H1 (cell line): ENCODE results near the gene NAA38. TPM values are rescaled to one million over a fixed set of nuclear protein-coding genes. Genes with fewer than 3 reads are reported as not detected.

ENCODE experiments used
- CTCF ChIA-PET: fragments of 300-600 bp; sonication (Branson Sonifier 250); formaldehyde crosslinking; loops from one replicate; lab custom pipeline; 2021; ENCODE audit not compliant: partially characterized antibody; lab: Charles Lee
- POLR2A ChIA-PET: fragments of 300-600 bp; sonication (Branson Sonifier 250); formaldehyde crosslinking; loops from one replicate; lab custom pipeline; 2021; ENCODE audit warnings: inconsistent platforms; ENCODE audit not compliant: partially characterized antibody; lab: Charles Lee
- DNase-seq, 2 experiments: peaks; one replicate each; pipeline versions ENCODE4 v3.0.0 to v3.0.0-alpha.2; 2010 to 2022; ENCODE audit warnings: low spot score in 2 of 2, low read depth in 1 of 2, mixed read lengths in 1 of 2
- FAIRE-seq: peaks from 2 replicates; lab custom pipeline; 2011; peaks lifted over from hg19 to GRCh38; lab: Jason Lieb, UNC
- H2AFZ ChIP-seq: 2 replicates; pipeline ENCODE4 v1.8.1; 2012; ENCODE audit warnings: low read length, inconsistent platforms
- H2AK5ac ChIP-seq: 2 replicates; pipeline ENCODE4 v1.6.1; 2013; ENCODE audit warnings: low read depth, low read length
- H2BK120ac ChIP-seq: replicated peaks from 2 replicates; pipeline ENCODE3; 2013; ENCODE audit warnings: low read depth, low read length, inconsistent platforms
- H2BK12ac ChIP-seq: 2 replicates; pipeline ENCODE4 v1.6.1; 2013; ENCODE audit warnings: low read depth, low read length
- H2BK15ac ChIP-seq: 2 replicates; pipeline ENCODE4 v1.6.1; 2013; ENCODE audit warnings: low read length
- H2BK20ac ChIP-seq: 2 replicates; pipeline ENCODE4 v1.6.1; 2013; ENCODE audit warnings: low read length
- H2BK5ac ChIP-seq: 2 replicates; pipeline ENCODE4 v1.6.1; 2013; ENCODE audit warnings: low read depth, low read length
- H3K14ac ChIP-seq: 2 replicates; pipeline ENCODE4 v1.6.1; 2013; ENCODE audit warnings: inconsistent platforms; ENCODE audit not compliant: insufficient read length
- H3K18ac ChIP-seq: 2 replicates; pipeline ENCODE4 v1.6.1; 2013; ENCODE audit warnings: low read length; ENCODE audit errors: extremely low read depth
- H3K23ac ChIP-seq: 2 replicates; pipeline ENCODE4 v1.6.1; 2013; ENCODE audit warnings: inconsistent platforms; ENCODE audit not compliant: insufficient read length
- H3K23me2 ChIP-seq: 2 replicates; pipeline ENCODE4 v1.6.1; 2013; ENCODE audit warnings: low read depth, low read length
- H3K27ac ChIP-seq: 2 replicates; pipeline ENCODE4 v1.6.1; 2011; ENCODE audit warnings: low read depth, low read length, inconsistent platforms
- H3K27me3 ChIP-seq, 4 experiments: replicated peaks in 1 of 4; 1 replicate in 1 of 4; 2 replicates in 3 of 4; pipeline versions ENCODE4 v1.6.1 to v1.8.1; 2011 to 2013; ENCODE audit warnings: low read length in 3 of 4, mild to moderate bottlenecking in 3 of 4, inconsistent platforms in 2 of 4, mixed read lengths in 2 of 4, moderate library complexity in 1 of 4; ENCODE audit not compliant: control insufficient read depth in 3 of 4, insufficient read depth in 3 of 4; ENCODE audit errors: extremely low read depth in 1 of 4
- H3K36me3 ChIP-seq, 4 experiments: 2 replicates each; pipeline versions ENCODE4 v1.6.1 to v1.8.1; 2011 to 2013; ENCODE audit warnings: mild to moderate bottlenecking in 4 of 4, low read length in 3 of 4, moderate library complexity in 2 of 4, control low read depth in 1 of 4, inconsistent platforms in 1 of 4; ENCODE audit not compliant: insufficient read depth in 4 of 4, control insufficient read depth in 2 of 4
- H3K4ac ChIP-seq: replicated peaks from 2 replicates; pipeline ENCODE3; 2013; ENCODE audit warnings: low read length, low read depth, mixed read lengths, inconsistent platforms; ENCODE audit not compliant: insufficient read length
- H3K4me1 ChIP-seq, 4 experiments: replicated peaks in 1 of 4; 1 replicate in 1 of 4; 2 replicates in 3 of 4; pipeline versions ENCODE4 v1.6.1 to v1.8.1; 2011 to 2013; ENCODE audit warnings: low read length in 3 of 4, inconsistent platforms in 2 of 4, mixed read lengths in 1 of 4; ENCODE audit not compliant: insufficient read depth in 4 of 4, control insufficient read depth in 3 of 4
- H3K4me2 ChIP-seq, 2 experiments: 2 replicates each; pipeline versions ENCODE4 v1.6.1 to v1.8.1; 2011 to 2013; ENCODE audit warnings: low read depth in 2 of 2, low read length in 2 of 2, control low read depth in 1 of 2, inconsistent platforms in 1 of 2, mild to moderate bottlenecking in 1 of 2; ENCODE audit not compliant: insufficient read depth in 1 of 2
- H3K4me3 ChIP-seq, 4 experiments: fragments of 200-600, 300-600 bp in 1 of 4; sonication (generic), shearing (Covaris generic), sonication (Bioruptor Twin) in 1 of 4; 2 replicates each; pipeline versions ENCODE4 v1.5.1 to v1.8.1; 2011 to 2016; ENCODE audit warnings: low read length in 4 of 4, low read depth in 3 of 4, control low read depth in 2 of 4, inconsistent platforms in 2 of 4, mild to moderate bottlenecking in 2 of 4, mixed read lengths in 1 of 4, moderate library complexity in 1 of 4; ENCODE audit not compliant: insufficient read depth in 2 of 4; ENCODE audit errors: extremely low read depth in 1 of 4
- H3K56ac ChIP-seq: replicated peaks from 2 replicates; pipeline ENCODE3; 2013; ENCODE audit warnings: low read depth, mild to moderate bottlenecking, mixed read lengths, low read length, inconsistent platforms; ENCODE audit not compliant: insufficient read length
- H3K79me1 ChIP-seq: 2 replicates; pipeline ENCODE4 v1.6.1; 2013; ENCODE audit warnings: low read depth, low read length, control low read depth
- H3K79me2 ChIP-seq, 2 experiments: 2 replicates each; pipeline versions ENCODE4 v1.6.1 to v1.8.1; 2012 to 2013; ENCODE audit warnings: low read length in 2 of 2, mild to moderate bottlenecking in 2 of 2, inconsistent platforms in 1 of 2; ENCODE audit not compliant: insufficient read depth in 2 of 2, control insufficient read depth in 1 of 2
- H3K9ac ChIP-seq, 4 experiments: replicated peaks in 1 of 4; 1 replicate in 1 of 4; 2 replicates in 3 of 4; pipeline versions ENCODE4 v1.6.1 to v1.8.1; 2011 to 2013; ENCODE audit warnings: low read depth in 3 of 4, low read length in 3 of 4, control low read depth in 2 of 4, mild to moderate bottlenecking in 2 of 4, moderate library complexity in 2 of 4, inconsistent platforms in 1 of 4; ENCODE audit errors: extremely low read depth in 1 of 4
- H3K9me3 ChIP-seq, 2 experiments: 2 replicates each; pipeline versions ENCODE4 v1.6.1 to v1.8.1; 2012 to 2013; ENCODE audit warnings: mild to moderate bottlenecking in 2 of 2, moderate library complexity in 2 of 2, control low read depth in 1 of 2, inconsistent platforms in 1 of 2, low read depth in 1 of 2, low read length in 1 of 2, mixed read lengths in 1 of 2; ENCODE audit not compliant: insufficient read depth in 2 of 2
- H4K20me1 ChIP-seq, 2 experiments: replicated peaks in 1 of 2; 2 replicates each; pipeline versions ENCODE3 to v1.8.1; 2011 to 2013; ENCODE audit warnings: inconsistent platforms in 2 of 2, low read length in 2 of 2, mild to moderate bottlenecking in 1 of 2; ENCODE audit not compliant: insufficient read depth in 2 of 2, control insufficient read depth in 1 of 2
- H4K5ac ChIP-seq: 2 replicates; pipeline ENCODE4 v1.6.1; 2013; ENCODE audit warnings: low read length, low read depth, mixed read lengths, inconsistent platforms; ENCODE audit not compliant: insufficient read length
- H4K8ac ChIP-seq: 2 replicates; pipeline ENCODE4 v1.8.0; 2013; ENCODE audit warnings: mild to moderate bottlenecking, moderate library complexity, low read length, inconsistent platforms; ENCODE audit not compliant: insufficient read depth; ENCODE audit errors: extremely low read depth
- H4K91ac ChIP-seq: replicated peaks from 2 replicates; pipeline ENCODE3; 2013; ENCODE audit warnings: low read length, mixed read lengths, inconsistent platforms; ENCODE audit not compliant: insufficient read length
- ASH2L ChIP-seq: fragments of 200-600, 300-600 bp; sonication (generic); IDR thresholded peaks from one replicate; pipeline ENCODE4 v1.7.1; 2017; ENCODE audit warnings: low read length
- CBX8 ChIP-seq: fragments of 300-800, 300-1000 bp; sonication (generic); IDR thresholded peaks from 2 replicates; pipeline ENCODE4 v1.7.1; 2016; ENCODE audit warnings: low read depth, low read length, borderline replicate concordance
- CEBPB ChIP-seq: IDR thresholded peaks from 2 replicates; pipeline ENCODE4 v1.6.1; 2012; ENCODE audit warnings: low read depth, low read length
- CREB1 ChIP-seq: IDR thresholded peaks from 2 replicates; pipeline ENCODE4 v1.6.1; 2012; ENCODE audit warnings: inconsistent platforms
- CTBP2 ChIP-seq: IDR thresholded peaks from 2 replicates; pipeline ENCODE4 v1.7.0; 2011; ENCODE audit warnings: borderline replicate concordance, mild to moderate bottlenecking, moderate library complexity, mixed read lengths, low read length; ENCODE audit not compliant: insufficient read depth, insufficient read length
- EZH2 ChIP-seq: fragments of 200-600 bp; sonication (generic); IDR thresholded peaks from 2 replicates; pipeline ENCODE4 v1.7.1; 2012; ENCODE audit warnings: low read depth, mild to moderate bottlenecking, moderate library complexity, low read length, inconsistent platforms; ENCODE audit not compliant: severe bottlenecking
- KDM4A ChIP-seq: IDR thresholded peaks from one replicate; pipeline ENCODE4 v1.7.1; 2012; ENCODE audit warnings: low read depth, mild to moderate bottlenecking, moderate library complexity, low read length, inconsistent platforms; ENCODE audit not compliant: severe bottlenecking
- PHF8 ChIP-seq: fragments of 200-600 bp; sonication (generic); conservative IDR thresholded peaks from 2 replicates; pipeline ENCODE4 v1.7.1; 2012; ENCODE audit warnings: low read depth, mild to moderate bottlenecking, inconsistent platforms, low read length, moderate library complexity
- RBBP5 ChIP-seq: IDR thresholded peaks from 2 replicates; pipeline ENCODE4 v1.7.1; 2012; ENCODE audit warnings: low read depth, mild to moderate bottlenecking, inconsistent platforms, low read length, moderate library complexity, borderline replicate concordance
- TAF7 ChIP-seq: optimal IDR thresholded peaks from 2 replicates; pipeline ENCODE3; 2011; ENCODE audit warnings: low read depth, mild to moderate bottlenecking, inconsistent platforms, low read length, moderate library complexity, borderline replicate concordance
- TEAD4 ChIP-seq: IDR thresholded peaks from 2 replicates; pipeline ENCODE4 v1.6.1; 2012; ENCODE audit warnings: low read depth, low read length, inconsistent platforms, mixed read lengths
- WGBS, 2 experiments: shearing (Covaris generic) in 1 of 2; methylation state at CpG; one replicate each; pipeline versions ENCODE4 v1.1.6 to v1.1.7; 2013 to 2015; ENCODE audit warnings: low lambda C conversion rate in 2 of 2, mixed read lengths in 2 of 2, inconsistent platforms in 1 of 2, low coverage in 1 of 2, missing lambda C conversion rate in 1 of 2; ENCODE audit not compliant: insufficient replicate concordance in 2 of 2, insufficient coverage in 1 of 2, insufficient read length in 1 of 2; ENCODE audit errors: extremely low coverage in 1 of 2, missing lambda C conversion rate in 1 of 2; 5-methylcytosine and 5-hydroxymethylcytosine counted together
- polyA plus RNA-seq, 7 experiments: library from polyadenylated mRNA; depleted of rRNA in 3 of 7; stranded (reverse) in 5 of 7; unstranded in 2 of 7; fragments of >200 nt in 5 of 7; fragments of 200-250 nt in 2 of 7; gene quantifications; 1 replicate in 5 of 7; 2 replicates in 1 of 7; 4 replicates in 1 of 7; pipeline versions ENCODE4 v1.2.1 to v1.2.3, GENCODE V29; 2011 to 2013; ENCODE audit warnings: missing spikeins in 2 of 7, mixed read lengths in 2 of 7
- total RNA-seq: library from RNA; stranded (reverse); fragmentation: NEBNext Ultra II Directional; extraction: Animal tissue kit (Norgen Biotek cat#: 25700); gene quantifications from 2 replicates; pipeline ENCODE4 v1.2.1, GENCODE V29; 2021
- TF ChIP-seq, protein P1 (sequence below): IDR thresholded peaks from 2 replicates; pipeline ENCODE4 v1.6.1; 2012; ENCODE audit warnings: low read length, inconsistent platforms

NAA38 gene
- total and polyA plus RNA-seq, 2 of the 8 experiments (the other 6 are each of a cell fraction or from before 2014, with no cell fraction given): 30.2 to 109 TPM

DNA sequence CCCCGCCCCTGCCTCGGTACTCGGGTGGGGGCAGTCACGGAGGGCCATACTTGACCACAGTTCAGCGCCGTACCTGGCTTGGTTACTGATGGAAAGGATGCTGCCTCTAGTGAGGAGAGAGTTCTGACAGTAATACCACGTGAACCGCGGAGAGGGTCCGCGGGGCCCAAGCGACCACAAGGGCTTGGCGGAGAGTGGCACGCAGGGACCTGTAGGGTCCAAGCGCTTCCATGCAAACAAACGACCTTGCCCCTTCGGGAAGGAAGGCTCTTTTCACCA is 14.2 kb downstream of the NAA38 start:
- Histone ChIP-seq H3K27me3 (peaks cover 18 to 53% (median 49%) of the 10 kb centered on the region in 4 experiments), H4K5ac (no peak overlapping the region), H3K14ac (no peak overlapping the region), H3K23ac (no peak overlapping the region), H3K79me2 (no peaks in the 10 kb centered on the region), H3K4ac (no peak overlapping the region), H3K4me2 (peak overlapping the region; percentile 96 to 100), H3K9ac (peak overlapping the region in 1 of 4 experiments; percentile 23; a peak in 2 of 7 replicates), H4K8ac (no peak overlapping the region), H3K27ac (no peak overlapping the region), H2BK20ac (no peak overlapping the region), H2BK15ac (peak overlapping the region; percentile 48; the same call in 1 of the 2 replicates), H3K18ac (no peak overlapping the region; the same call in 1 of the 2 replicates), H3K36me3 (no peaks in the 10 kb centered on the region; a peak in 1 of 8 replicates), H2BK12ac (no peak overlapping the region; the same call in 1 of the 2 replicates), H3K4me1 (peaks cover 10 to 25% (median 18%) of the 10 kb centered on the region in 4 experiments), H3K4me3 (peak overlapping the region; percentile 70 to 98 (median 86)), H3K9me3 (no peaks in the 10 kb centered on the region), H2AFZ (no peak overlapping the region), H3K56ac (no peak overlapping the region), H2BK120ac (no peak overlapping the region), H3K79me1 (no peaks in the 10 kb centered on the region), H2AK5ac (no peak overlapping the region), H3K23me2 (peaks cover 34% of the 10 kb centered on the region), H4K20me1 (peaks cover 12 to 42% of the 10 kb centered on the region in 2 experiments), H4K91ac (no peak overlapping the region), H2BK5ac (peak overlapping the region; percentile 78; the same call in 1 of the 2 replicates)
- no peak for FAIRE-seq
- 3% methylated on average over 16 of the region's 17 CpGs; no CpG with 5 or more reads in 1 of the 2 experiments for WGBS, 2 experiments
- CTCF ChIA-PET: interaction anchor here (0.6 to 2.1 kb wide), 9 partner anchors 8 to 143 kb away, joined by 3 to 6 read pairs (median 4); partner anchors contain the start of gene EFNB3
- POLR2A ChIA-PET: interaction anchor here (0.6 to 4.2 kb wide), 6 partner anchors 10 to 140 kb away, joined by 3 to 20 read pairs (median 8); partner anchors contain the start of genes CYB5D1, KDM6B, NAA38 and TMEM88
- DNase-seq: peak in 1 of 2 experiments; percentile 76
- peak; percentile 57 for TF ChIP-seq ASH2L
- TF ChIP-seq PHF8: no peak
- no peak for TF ChIP-seq CEBPB
- 0 out of 2 replicates have a peak, but pooled peaks have one; percentile 8 for TF ChIP-seq RBBP5
- TF ChIP-seq CTBP2: peak; percentile 98
- no peak for TF ChIP-seq CBX8
- TF ChIP-seq TAF7: no peak
- no peak for TF ChIP-seq EZH2
- no peak for TF ChIP-seq CREB1
- TF ChIP-seq TEAD4: no peak
- TF ChIP-seq, protein P1, sequence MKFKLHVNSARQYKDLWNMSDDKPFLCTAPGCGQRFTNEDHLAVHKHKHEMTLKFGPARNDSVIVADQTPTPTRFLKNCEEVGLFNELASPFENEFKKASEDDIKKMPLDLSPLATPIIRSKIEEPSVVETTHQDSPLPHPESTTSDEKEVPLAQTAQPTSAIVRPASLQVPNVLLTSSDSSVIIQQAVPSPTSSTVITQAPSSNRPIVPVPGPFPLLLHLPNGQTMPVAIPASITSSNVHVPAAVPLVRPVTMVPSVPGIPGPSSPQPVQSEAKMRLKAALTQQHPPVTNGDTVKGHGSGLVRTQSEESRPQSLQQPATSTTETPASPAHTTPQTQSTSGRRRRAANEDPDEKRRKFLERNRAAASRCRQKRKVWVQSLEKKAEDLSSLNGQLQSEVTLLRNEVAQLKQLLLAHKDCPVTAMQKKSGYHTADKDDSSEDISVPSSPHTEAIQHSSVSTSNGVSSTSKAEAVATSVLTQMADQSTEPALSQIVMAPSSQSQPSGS: no peak
- TF ChIP-seq KDM4A: peak; percentile 79
